Glutamatergic neuron (in vitro differentiated cells): ENCODE results near the gene PTPN14. TPM values are rescaled to one million over a fixed set of nuclear protein-coding genes. Genes with fewer than 3 reads are reported as not detected.
"Not testable (repeated sequence)": the region's sequence is repeated elsewhere in the genome, so short reads cannot be mapped to it uniquely, and the experiment has no call there.

ENCODE experiments used
- DNase-seq: peaks from one replicate; pipeline ENCODE4 v3.0.0; 2022
- H3K27ac Mint-ChIP-seq: one replicate; pipeline ENCODE4 v1.8.0; 2020; ENCODE audit warnings: mild to moderate bottlenecking, mixed read lengths, inconsistent platforms; ENCODE audit not compliant: unreplicated experiment
- H3K27me3 Mint-ChIP-seq: one replicate; pipeline ENCODE4 v1.8.0; 2020; ENCODE audit warnings: mild to moderate bottlenecking, moderate library complexity, mixed read lengths, inconsistent platforms; ENCODE audit not compliant: unreplicated experiment
- H3K36me3 Mint-ChIP-seq: one replicate; pipeline ENCODE4 v1.8.0; 2020; ENCODE audit warnings: mild to moderate bottlenecking, mixed read lengths, inconsistent platforms; ENCODE audit not compliant: unreplicated experiment
- H3K4me1 Mint-ChIP-seq: one replicate; pipeline ENCODE4 v1.8.0; 2020; ENCODE audit warnings: mild to moderate bottlenecking, low read depth, mixed read lengths, inconsistent platforms; ENCODE audit not compliant: unreplicated experiment
- H3K4me3 Mint-ChIP-seq: one replicate; pipeline ENCODE4 v1.8.0; 2020; ENCODE audit warnings: mild to moderate bottlenecking, mixed read lengths, inconsistent platforms; ENCODE audit not compliant: unreplicated experiment
- H3K9me3 Mint-ChIP-seq: one replicate; pipeline ENCODE4 v1.8.0; 2020; ENCODE audit warnings: mild to moderate bottlenecking, moderate library complexity, mixed read lengths, inconsistent platforms; ENCODE audit not compliant: unreplicated experiment
- CTCF ChIP-seq: fragments of 200-600 bp; sonication (generic); IDR thresholded peaks from one replicate; pipeline ENCODE4 v1.5.0; 2021; ENCODE audit not compliant: partially characterized antibody, unreplicated experiment
- total RNA-seq: library from RNA; stranded (reverse); fragmentation: NEBNext Ultra II Directional; extraction: Animal tissue kit (Norgen Biotek cat#: 25700); gene quantifications from one replicate; pipeline ENCODE4 v1.2.1, GENCODE V29; 2021; ENCODE audit not compliant: unreplicated experiment

PTPN14 gene
- total RNA-seq, 1 donor from 2014 or later: 1.7 TPM

DNA sequence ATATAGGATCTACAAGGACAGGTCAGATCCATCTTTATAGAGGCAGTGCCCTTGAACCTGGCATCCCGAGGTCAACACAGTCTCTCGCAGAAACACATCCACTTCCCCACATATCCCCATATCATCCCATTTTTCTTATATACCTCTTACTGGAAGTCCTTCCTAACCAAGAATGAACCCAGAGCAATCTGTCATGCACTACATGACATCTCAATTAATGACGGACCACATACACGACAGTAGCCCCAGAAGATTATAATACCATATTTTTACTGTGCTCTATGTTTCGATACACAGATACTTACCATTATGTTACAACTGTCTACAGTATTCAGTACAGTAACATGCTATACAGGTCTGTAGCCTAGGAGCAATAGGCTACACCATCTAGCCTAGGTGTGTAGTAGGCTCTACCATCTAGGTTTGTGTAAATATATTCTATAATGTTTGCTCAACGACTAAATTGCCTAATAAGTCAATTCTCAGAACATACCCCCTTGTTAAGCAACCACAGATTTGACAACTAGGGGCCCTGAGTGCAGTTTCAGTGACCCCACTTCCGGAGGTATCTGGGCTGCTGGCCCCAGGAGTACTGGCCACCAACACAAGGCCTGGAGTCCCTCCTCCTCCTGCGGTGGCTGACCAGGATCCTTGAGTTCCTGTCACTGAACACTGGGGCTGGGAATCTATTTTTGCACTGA lies 28.1 kb downstream of the PTPN14 start:
- Mint-ChIP-seq H3K36me3 (no peaks in the 10 kb centered on the region), H3K9me3 (no peaks in the 10 kb centered on the region), H3K27me3 (peaks cover 1% of the 10 kb centered on the region), H3K4me1 (peaks cover 10% of the 10 kb centered on the region), H3K4me3 (no peak overlapping the region), H3K27ac (no peak overlapping the region)
- DNase-seq: no peak
- TF ChIP-seq CTCF: no peak

- not testable (repeated sequence) for H3K27ac Mint-ChIP-seq, H3K4me3 Mint-ChIP-seq, H3K9me3 Mint-ChIP-seq, H3K36me3 Mint-ChIP-seq, DNase-seq, H3K4me1 Mint-ChIP-seq, H3K27me3 Mint-ChIP-seq
Measured at GRCh38 chr1:214521458-214521857, 29.9 kb downstream of the PTPN14 start.

DNA sequence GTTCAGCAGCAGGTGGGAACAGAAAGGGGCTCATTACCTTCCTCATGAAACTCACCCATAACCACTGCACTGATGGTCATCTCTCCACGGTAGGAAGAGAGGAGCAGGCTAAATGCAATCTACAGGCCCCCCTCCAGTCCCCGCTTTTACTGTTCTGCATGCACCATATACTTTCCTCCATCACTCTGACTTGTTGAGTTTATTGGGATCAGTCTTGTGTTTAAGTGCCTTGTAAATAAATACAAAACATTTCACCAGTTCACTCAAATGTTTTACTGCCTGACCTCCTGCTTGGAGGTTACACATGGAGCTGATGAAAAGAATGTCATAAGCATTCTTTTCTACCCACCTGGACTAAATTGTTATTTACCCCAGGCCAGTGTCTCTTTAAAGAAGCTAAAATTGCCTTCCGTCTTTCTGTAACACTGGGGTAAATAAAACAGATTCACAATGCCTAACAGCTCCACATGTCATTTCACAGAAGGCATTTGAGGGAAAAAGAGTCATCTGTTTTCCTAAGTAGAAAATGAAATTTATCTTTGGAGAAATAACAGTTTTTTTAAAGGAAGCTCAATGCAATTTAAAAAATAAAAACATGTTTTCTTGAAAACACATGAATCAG lies 30.7 kb downstream of the PTPN14 start:
- Mint-ChIP-seq H3K4me1 (peaks cover 5% of the 10 kb centered on the region), H3K4me3 (no peak overlapping the region), H3K27ac (no peak overlapping the region), H3K9me3 (no peaks in the 10 kb centered on the region), H3K36me3 (no peaks in the 10 kb centered on the region), H3K27me3 (peaks cover 1% of the 10 kb centered on the region)
- DNase-seq: no peak
- no peak for TF ChIP-seq CTCF

- H3K27me3 Mint-ChIP-seq: peaks cover 1% of the 10 kb centered on the region
- no peaks in the 10 kb centered on the region for H3K36me3 Mint-ChIP-seq
- no peak for TF ChIP-seq CTCF
- no peaks in the 10 kb centered on the region for H3K9me3 Mint-ChIP-seq
- peaks cover 18% of the 10 kb centered on the region for H3K4me1 Mint-ChIP-seq
- H3K27ac Mint-ChIP-seq: no peak overlapping the region
- DNase-seq: no peak
- no peak overlapping the region for H3K4me3 Mint-ChIP-seq
Measured at GRCh38 chr1:214518361-214518760, 33.0 kb downstream of the PTPN14 start.

- no peak overlapping the region for H3K4me3 Mint-ChIP-seq
- DNase-seq: no peak
- H3K9me3 Mint-ChIP-seq: no peaks in the 10 kb centered on the region
- H3K36me3 Mint-ChIP-seq: no peaks in the 10 kb centered on the region
- peaks cover 18% of the 10 kb centered on the region for H3K4me1 Mint-ChIP-seq
- H3K27ac Mint-ChIP-seq: no peak overlapping the region
- TF ChIP-seq CTCF: no peak
- peaks cover 1% of the 10 kb centered on the region for H3K27me3 Mint-ChIP-seq
Measured at GRCh38 chr1:214516434-214517326, 34.7 kb downstream of the PTPN14 start.
